Chondrocyte (in vitro differentiated cells): ENCODE data around the gene ALG6. TPM values are rescaled to one million over a fixed set of nuclear protein-coding genes. Genes with fewer than 3 reads are reported as not detected.

Experiments used
- DNase-seq: peaks from one replicate; pipeline ENCODE4 v3.0.0; 2021; ENCODE audit warnings: mixed read lengths, low spot score
- H3K27ac Mint-ChIP-seq: one replicate; pipeline ENCODE4 v1.8.0; 2021; ENCODE audit warnings: mild to moderate bottlenecking, moderate library complexity, mixed read lengths; ENCODE audit not compliant: unreplicated experiment
- H3K27me3 Mint-ChIP-seq: 2 replicates; pipeline ENCODE4 v1.8.0; 2021; ENCODE audit warnings: low read depth, mixed read lengths
- H3K36me3 Mint-ChIP-seq: 2 replicates; pipeline ENCODE4 v1.8.0; 2021; ENCODE audit warnings: low read depth, mixed read lengths
- H3K4me1 Mint-ChIP-seq: 2 replicates; pipeline ENCODE4 v1.8.0; 2021; ENCODE audit warnings: low read depth, mild to moderate bottlenecking, mixed read lengths
- H3K4me3 Mint-ChIP-seq: one replicate; pipeline ENCODE4 v1.8.0; 2021; ENCODE audit warnings: mild to moderate bottlenecking, moderate library complexity, mixed read lengths; ENCODE audit not compliant: unreplicated experiment
- H3K9me3 Mint-ChIP-seq: 2 replicates; pipeline ENCODE4 v1.8.0; 2021; ENCODE audit warnings: low read depth, mixed read lengths
- CTCF ChIP-seq: fragments of 200-600 bp; sonication (generic); IDR thresholded peaks from 2 replicates; pipeline ENCODE4 v1.5.0; 2021; ENCODE audit warnings: antibody characterized with exemption, mild to moderate bottlenecking, moderate library complexity
- total RNA-seq: library from RNA; stranded (reverse); gene quantifications from 3 replicates; pipeline ENCODE4 v1.2.1, GENCODE V29; 2021

ALG6 gene
- total RNA-seq, 1 donor from 2014 or later: 8.5 TPM

- Mint-ChIP-seq H3K9me3 (peaks cover 3% of the 10 kb centered on the region), H3K4me3 (no peak overlapping the region), H3K27ac (no peak overlapping the region), H3K27me3 (no peaks in the 10 kb centered on the region), H3K36me3 (peaks cover 2% of the 10 kb centered on the region), H3K4me1 (peaks cover 7% of the 10 kb centered on the region)
- TF ChIP-seq CTCF: no peak
- no peak for DNase-seq
Observed at GRCh38 chr1:63403386-63403785, 36.0 kb downstream of the ALG6 start.

- DNase-seq: no peak
- Mint-ChIP-seq H3K27me3 (no peaks in the 10 kb centered on the region), H3K36me3 (peaks cover 2% of the 10 kb centered on the region), H3K27ac (no peak overlapping the region), H3K4me1 (peaks cover 10% of the 10 kb centered on the region), H3K4me3 (no peak overlapping the region), H3K9me3 (no peaks in the 10 kb centered on the region)
- TF ChIP-seq CTCF: no peak
Observed at GRCh38 chr1:63405021-63405420, 37.6 kb downstream of the ALG6 start.

- no peak for DNase-seq
- Mint-ChIP-seq H3K27ac (no peak overlapping the region), H3K27me3 (no peaks in the 10 kb centered on the region), H3K36me3 (peaks cover 2% of the 10 kb centered on the region), H3K4me1 (peaks cover 11% of the 10 kb centered on the region), H3K9me3 (no peaks in the 10 kb centered on the region), H3K4me3 (no peak overlapping the region)
- TF ChIP-seq CTCF: no peak
Observed at GRCh38 chr1:63405987-63406386, 38.6 kb downstream of the ALG6 start.

GRCh38 chr1:63407002-63407401 is 39.6 kb downstream of the ALG6 start:
- peaks cover 22% of the 10 kb centered on the region for H3K4me1 Mint-ChIP-seq
- H3K27ac Mint-ChIP-seq: no peak overlapping the region
- no peaks in the 10 kb centered on the region for H3K27me3 Mint-ChIP-seq
- no peak for DNase-seq
- H3K4me3 Mint-ChIP-seq: no peak overlapping the region
- H3K9me3 Mint-ChIP-seq: no peaks in the 10 kb centered on the region
- no peak for TF ChIP-seq CTCF
- peaks cover 2% of the 10 kb centered on the region for H3K36me3 Mint-ChIP-seq

- Mint-ChIP-seq H3K9me3 (no peaks in the 10 kb centered on the region), H3K27me3 (no peaks in the 10 kb centered on the region), H3K4me1 (peaks cover 22% of the 10 kb centered on the region), H3K4me3 (no peak overlapping the region), H3K27ac (peak overlapping the region; percentile 10), H3K36me3 (peaks cover 2% of the 10 kb centered on the region)
- no peak for DNase-seq
- TF ChIP-seq CTCF: no peak
Observed at GRCh38 chr1:63408331-63408730, 40.9 kb downstream of the ALG6 start.
